ENCODE data around the gene MACROD1. TPM values are rescaled to one million over a fixed set of nuclear protein-coding genes. Genes with fewer than 3 reads are reported as not detected.

The MACROD1 gene
- total RNA-seq, 1 donor from 2014 or later, result 39.4 TPM

- Mint-ChIP-seq H3K36me3 (no peaks in the 10 kb centered on the region), H3K4me3 (no peak overlapping the region), H3K27me3 (ENCODE audit: low read depth) (no peaks in the 10 kb centered on the region), H3K27ac (peak overlapping the region; percentile 37), H3K4me1 (peaks cover 17% of the 10 kb centered on the region), H3K9me3 (no peaks in the 10 kb centered on the region)
- no peak for TF ChIP-seq CTCF (IDR thresholded peaks at IDR 0.05; ENCODE audit: unreplicated experiment)
- DNase-seq (ENCODE audit: low spot score in 2 of 2, unreplicated experiment in 2 of 2), result no peak
Measured at GRCh38 chr11:64095273-64095817, 70.6 kb downstream of the MACROD1 start.

GRCh38 chr11:64094463-64095260 lies 71.3 kb downstream of the MACROD1 start:
- H3K36me3 Mint-ChIP-seq, result no peaks in the 10 kb centered on the region
- TF ChIP-seq CTCF (IDR thresholded peaks at IDR 0.05; ENCODE audit: unreplicated experiment), result no peak
- no peak for DNase-seq (ENCODE audit: low spot score in 2 of 2, unreplicated experiment in 2 of 2)
- no peak overlapping the region for H3K4me3 Mint-ChIP-seq
- no peaks in the 10 kb centered on the region for H3K9me3 Mint-ChIP-seq
- H3K27me3 Mint-ChIP-seq (ENCODE audit: low read depth), result no peaks in the 10 kb centered on the region
- peaks cover 17% of the 10 kb centered on the region for H3K4me1 Mint-ChIP-seq
- H3K27ac Mint-ChIP-seq, result peak overlapping the region; percentile 37

GRCh38 chr11:64093233-64094039 lies 72.5 kb downstream of the MACROD1 start:
- H3K27me3 Mint-ChIP-seq (ENCODE audit: low read depth), result no peaks in the 10 kb centered on the region
- H3K9me3 Mint-ChIP-seq, result no peaks in the 10 kb centered on the region
- no peak overlapping the region for H3K4me3 Mint-ChIP-seq
- no peak for DNase-seq (ENCODE audit: low spot score in 2 of 2, unreplicated experiment in 2 of 2)
- no peak for TF ChIP-seq CTCF (IDR thresholded peaks at IDR 0.05; ENCODE audit: unreplicated experiment)
- H3K4me1 Mint-ChIP-seq, result peaks cover 21% of the 10 kb centered on the region
- H3K27ac Mint-ChIP-seq, result no peak overlapping the region
- no peaks in the 10 kb centered on the region for H3K36me3 Mint-ChIP-seq

- H3K36me3 Mint-ChIP-seq, result no peaks in the 10 kb centered on the region
- H3K4me1 Mint-ChIP-seq, result peaks cover 18% of the 10 kb centered on the region
- TF ChIP-seq CTCF (IDR thresholded peaks at IDR 0.05; ENCODE audit: unreplicated experiment), result no peak
- no peak for DNase-seq (ENCODE audit: low spot score in 2 of 2, unreplicated experiment in 2 of 2)
- H3K27me3 Mint-ChIP-seq (ENCODE audit: low read depth), result no peaks in the 10 kb centered on the region
- no peaks in the 10 kb centered on the region for H3K9me3 Mint-ChIP-seq
- no peak overlapping the region for H3K4me3 Mint-ChIP-seq
- H3K27ac Mint-ChIP-seq, result no peak overlapping the region
Measured at GRCh38 chr11:64092761-64093136, 73.2 kb downstream of the MACROD1 start.

- H3K27me3 Mint-ChIP-seq (ENCODE audit: low read depth), result no peaks in the 10 kb centered on the region
- H3K4me3 Mint-ChIP-seq, result no peak overlapping the region
- H3K36me3 Mint-ChIP-seq, result no peaks in the 10 kb centered on the region
- no peaks in the 10 kb centered on the region for H3K9me3 Mint-ChIP-seq
- no peak for DNase-seq (ENCODE audit: low spot score in 2 of 2, unreplicated experiment in 2 of 2)
- TF ChIP-seq CTCF (IDR thresholded peaks at IDR 0.05; ENCODE audit: unreplicated experiment), result no peak
- H3K4me1 Mint-ChIP-seq, result peaks cover 18% of the 10 kb centered on the region
- H3K27ac Mint-ChIP-seq, result no peak overlapping the region
Measured at GRCh38 chr11:64092111-64092760, 73.7 kb downstream of the MACROD1 start.

Data from mesothelial cell of epicardium (in vitro differentiated cells).